Measurements from ENCODE around the gene PCOLCE2.

GRCh38 chr3:142817356-142817755 is 71.5 kb downstream of the PCOLCE2 start:
- TF ChIP-seq RAD21 (IDR thresholded peaks at IDR 0.05; ENCODE audit: insufficient read depth, low read depth, low read length) (no peak), CTCF (IDR thresholded peaks at IDR 0.05 in 2 of 3, conservative IDR thresholded peaks at IDR 0.05 in 1 of 3; ENCODE audit: control insufficient read depth in 2 of 3, extremely low read depth in 1 of 3, insufficient read depth in 1 of 3, low read depth in 3 of 3, low read length in 3 of 3) (no peak), SMC3 (IDR thresholded peaks at IDR 0.05; ENCODE audit: borderline replicate concordance, low read length) (no peak), ATF2 (IDR thresholded peaks at IDR 0.05; ENCODE audit: low read length) (no peak), POLR2AphosphoS5 (IDR thresholded peaks at IDR 0.05; ENCODE audit: low read length) (no peak), GABPA (IDR thresholded peaks at IDR 0.05; ENCODE audit: low read depth) (no peak), REST (IDR thresholded peaks at IDR 0.05; ENCODE audit: low read depth, low read length) (no peak), EP300 (IDR thresholded peaks at IDR 0.05; ENCODE audit: borderline replicate concordance in 1 of 2, control insufficient read depth in 1 of 2, low read depth in 2 of 2, low read length in 2 of 2) (no peak), ESRRA (IDR thresholded peaks at IDR 0.05; ENCODE audit: low read length) (no peak)

Data from GM12878 (cell line).